Type B pancreatic cell (in vitro differentiated cells): ENCODE data around the gene IFT80. TPM values are rescaled to one million over a fixed set of nuclear protein-coding genes. Genes with fewer than 3 reads are reported as not detected.

ENCODE experiments used
- DNase-seq: peaks from one replicate; pipeline ENCODE4 v3.0.0; 2021; ENCODE audit warnings: mixed read lengths; ENCODE audit not compliant: unreplicated experiment; ENCODE audit errors: extremely low spot score
- H3K27ac Mint-ChIP-seq: 2 replicates; pipeline ENCODE4 v1.8.0; 2021; ENCODE audit warnings: mild to moderate bottlenecking, mixed read lengths
- H3K27me3 Mint-ChIP-seq: 2 replicates; pipeline ENCODE4 v1.8.0; 2021; ENCODE audit warnings: mixed read lengths
- H3K36me3 Mint-ChIP-seq: 2 replicates; pipeline ENCODE4 v1.8.0; 2021; ENCODE audit warnings: mixed read lengths
- H3K4me1 Mint-ChIP-seq: one replicate; pipeline ENCODE4 v1.8.0; 2021; ENCODE audit warnings: mixed read lengths; ENCODE audit not compliant: unreplicated experiment
- H3K4me3 Mint-ChIP-seq: 2 replicates; pipeline ENCODE4 v1.8.0; 2021; ENCODE audit warnings: mild to moderate bottlenecking, mixed read lengths
- H3K9me3 Mint-ChIP-seq: 2 replicates; pipeline ENCODE4 v1.8.0; 2021; ENCODE audit warnings: mixed read lengths
- total RNA-seq: library from RNA; stranded (reverse); gene quantifications from 2 replicates; pipeline ENCODE4 v1.2.1, GENCODE V29; 2021; ENCODE audit warnings: low replicate concordance
- TF ChIP-seq, protein P1 (sequence below): fragments of 200-600 bp; sonication (generic); conservative IDR thresholded peaks from 2 replicates; pipeline ENCODE4 v1.5.0; 2021; ENCODE audit warnings: antibody characterized with exemption, mild to moderate bottlenecking

Gene IFT80
- total RNA-seq, 1 donor from 2014 or later: 40.8 TPM

DNA sequence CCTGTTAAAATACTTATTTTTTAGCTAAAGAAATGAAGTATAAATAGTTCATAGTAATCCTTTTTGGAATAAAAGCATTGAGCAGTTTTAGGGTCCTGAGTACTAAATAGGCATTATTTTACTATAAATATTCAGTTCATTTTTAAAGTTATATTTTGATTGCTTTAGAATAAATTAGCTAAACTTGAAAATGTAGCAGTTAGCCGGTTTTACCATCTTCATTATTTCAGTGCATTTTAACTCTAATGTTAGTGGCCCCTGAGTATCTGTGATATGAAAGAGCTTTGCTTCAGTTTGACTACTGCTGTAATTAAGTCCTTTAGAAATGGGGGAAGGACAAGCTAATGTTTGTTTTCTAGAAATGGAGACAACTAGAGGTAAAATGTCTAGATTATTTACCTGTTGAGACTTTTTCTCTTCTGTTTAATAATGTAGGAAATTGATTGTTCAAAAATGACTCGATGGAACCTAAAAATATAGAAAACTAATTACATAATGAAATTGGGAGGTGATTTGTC is 4.1 kb upstream of the IFT80 start:
- peaks cover 7% of the 10 kb centered on the region for H3K27me3 Mint-ChIP-seq
- peaks cover 29% of the 10 kb centered on the region for H3K4me1 Mint-ChIP-seq
- no peaks in the 10 kb centered on the region for H3K36me3 Mint-ChIP-seq
- TF ChIP-seq, protein P1, sequence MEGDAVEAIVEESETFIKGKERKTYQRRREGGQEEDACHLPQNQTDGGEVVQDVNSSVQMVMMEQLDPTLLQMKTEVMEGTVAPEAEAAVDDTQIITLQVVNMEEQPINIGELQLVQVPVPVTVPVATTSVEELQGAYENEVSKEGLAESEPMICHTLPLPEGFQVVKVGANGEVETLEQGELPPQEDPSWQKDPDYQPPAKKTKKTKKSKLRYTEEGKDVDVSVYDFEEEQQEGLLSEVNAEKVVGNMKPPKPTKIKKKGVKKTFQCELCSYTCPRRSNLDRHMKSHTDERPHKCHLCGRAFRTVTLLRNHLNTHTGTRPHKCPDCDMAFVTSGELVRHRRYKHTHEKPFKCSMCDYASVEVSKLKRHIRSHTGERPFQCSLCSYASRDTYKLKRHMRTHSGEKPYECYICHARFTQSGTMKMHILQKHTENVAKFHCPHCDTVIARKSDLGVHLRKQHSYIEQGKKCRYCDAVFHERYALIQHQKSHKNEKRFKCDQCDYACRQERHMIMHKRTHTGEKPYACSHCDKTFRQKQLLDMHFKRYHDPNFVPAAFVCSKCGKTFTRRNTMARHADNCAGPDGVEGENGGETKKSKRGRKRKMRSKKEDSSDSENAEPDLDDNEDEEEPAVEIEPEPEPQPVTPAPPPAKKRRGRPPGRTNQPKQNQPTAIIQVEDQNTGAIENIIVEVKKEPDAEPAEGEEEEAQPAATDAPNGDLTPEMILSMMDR: no peak
- H3K4me3 Mint-ChIP-seq: peak overlapping the region; percentile 99
- no peaks in the 10 kb centered on the region for H3K9me3 Mint-ChIP-seq
- no peak overlapping the region for H3K27ac Mint-ChIP-seq
- no peak for DNase-seq

DNA sequence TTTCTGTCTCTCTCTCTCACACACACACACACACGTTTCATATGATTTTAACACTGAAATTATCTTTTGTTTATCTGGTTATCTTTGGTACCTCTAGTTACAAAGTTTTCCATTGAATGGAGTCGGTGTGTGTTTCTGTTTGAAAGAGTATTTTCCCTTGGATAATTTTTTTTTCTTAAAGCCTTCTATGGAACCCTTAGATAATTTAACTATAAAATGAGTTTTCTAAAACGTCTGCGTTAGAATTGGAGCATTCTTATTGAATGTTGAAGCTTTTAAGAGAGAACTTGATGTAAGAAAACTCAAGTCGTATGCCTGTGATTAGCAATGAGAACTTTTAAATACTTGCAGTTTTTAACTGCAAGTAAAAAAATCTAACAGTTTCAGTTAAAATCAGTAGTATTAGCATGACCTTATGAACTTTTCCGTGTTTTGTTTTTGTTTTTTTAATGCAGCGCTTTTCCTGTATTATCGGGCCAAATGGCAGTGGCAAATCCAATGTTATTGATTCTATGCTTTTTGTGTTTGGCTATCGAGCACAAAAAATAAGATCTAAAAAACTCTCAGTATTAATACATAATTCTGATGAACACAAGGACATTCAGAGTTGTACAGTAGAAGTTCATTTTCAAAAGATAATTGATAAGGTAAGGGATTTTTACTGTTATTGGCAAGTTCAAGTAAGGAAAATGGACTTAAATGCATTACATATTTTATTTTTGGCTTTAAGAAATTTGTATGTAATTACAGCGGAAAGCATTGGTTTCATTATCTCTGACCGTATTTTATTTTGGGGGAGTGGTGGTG is 3.4 kb upstream of the IFT80 start:
- Mint-ChIP-seq H3K27me3 (peaks cover 7% of the 10 kb centered on the region), H3K4me1 (peaks cover 29% of the 10 kb centered on the region), H3K27ac (peak overlapping the region; percentile 28), H3K4me3 (peak overlapping the region; percentile 99), H3K36me3 (no peaks in the 10 kb centered on the region), H3K9me3 (no peaks in the 10 kb centered on the region)
- no peak for DNase-seq
- TF ChIP-seq, protein P1: no peak

DNA sequence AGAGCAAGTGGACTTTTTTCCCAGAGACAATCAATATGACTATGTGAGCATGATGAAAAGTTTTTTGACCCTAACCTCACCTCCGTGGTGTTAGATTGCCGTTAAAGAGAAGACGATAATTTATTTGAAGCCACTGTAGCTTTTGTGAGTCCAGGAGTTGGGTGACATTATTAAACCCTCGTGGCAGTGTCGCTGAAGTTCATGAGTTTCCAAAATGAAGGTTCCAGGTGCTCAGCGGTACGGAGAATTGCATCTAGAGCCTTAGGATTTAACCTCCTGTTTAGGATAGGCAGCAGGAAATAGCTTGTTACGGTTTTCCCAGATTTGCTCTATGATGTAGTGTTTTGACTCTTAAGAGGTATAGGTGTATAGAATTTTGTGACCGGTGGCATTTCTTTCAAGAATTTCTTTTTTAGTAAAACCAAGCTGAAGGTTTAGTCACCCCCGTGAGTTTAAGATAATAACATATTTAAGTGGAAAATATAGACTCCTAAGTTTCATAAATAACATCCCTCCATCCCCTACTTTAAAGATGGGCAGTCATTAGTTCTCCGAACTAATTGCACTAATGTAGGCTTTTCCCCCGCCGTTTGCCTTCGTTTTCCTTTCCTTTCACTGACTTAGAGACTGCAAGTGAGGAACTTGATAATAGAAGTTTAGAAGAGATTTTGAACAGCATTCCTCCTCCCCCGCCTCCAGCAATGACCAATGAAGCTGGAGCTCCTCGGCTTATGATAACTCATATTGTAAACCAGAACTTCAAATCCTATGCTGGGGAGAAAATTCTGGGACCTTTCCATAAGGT is 2.5 kb upstream of the IFT80 start:
- peaks cover 29% of the 10 kb centered on the region for H3K4me1 Mint-ChIP-seq
- H3K36me3 Mint-ChIP-seq: no peaks in the 10 kb centered on the region
- H3K27ac Mint-ChIP-seq: peak overlapping the region; percentile 84
- H3K9me3 Mint-ChIP-seq: no peaks in the 10 kb centered on the region
- DNase-seq: no peak
- H3K27me3 Mint-ChIP-seq: peaks cover 7% of the 10 kb centered on the region
- peak overlapping the region; percentile 99 for H3K4me3 Mint-ChIP-seq
- TF ChIP-seq, protein P1: no peak

DNA sequence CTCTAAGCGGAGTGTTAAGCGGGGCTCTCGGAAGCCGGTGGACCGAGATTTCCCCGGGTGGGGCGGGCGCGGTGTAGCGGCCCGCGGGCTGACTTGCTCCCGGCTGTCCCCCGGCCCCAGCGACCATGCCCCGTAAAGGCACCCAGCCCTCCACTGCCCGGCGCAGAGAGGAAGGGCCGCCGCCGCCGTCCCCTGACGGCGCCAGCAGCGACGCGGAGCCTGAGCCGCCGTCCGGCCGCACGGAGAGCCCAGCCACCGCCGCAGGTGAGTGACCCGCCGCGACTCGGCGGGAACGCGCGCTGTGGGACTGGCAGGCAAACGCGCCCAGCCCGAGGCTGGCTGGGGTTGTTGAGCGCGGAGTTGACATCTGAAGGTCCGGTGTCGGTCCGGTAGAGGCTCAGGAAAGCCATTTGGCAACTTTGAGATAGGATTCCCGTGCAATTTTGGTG is 1.7 kb upstream of the IFT80 start:
- Mint-ChIP-seq H3K4me1 (peaks cover 29% of the 10 kb centered on the region), H3K36me3 (no peaks in the 10 kb centered on the region), H3K27me3 (peaks cover 7% of the 10 kb centered on the region), H3K27ac (peak overlapping the region; percentile 99), H3K9me3 (no peaks in the 10 kb centered on the region), H3K4me3 (peak overlapping the region; percentile 99)
- peak; percentile 71 for DNase-seq
- TF ChIP-seq, protein P1: peak; percentile 30

DNA sequence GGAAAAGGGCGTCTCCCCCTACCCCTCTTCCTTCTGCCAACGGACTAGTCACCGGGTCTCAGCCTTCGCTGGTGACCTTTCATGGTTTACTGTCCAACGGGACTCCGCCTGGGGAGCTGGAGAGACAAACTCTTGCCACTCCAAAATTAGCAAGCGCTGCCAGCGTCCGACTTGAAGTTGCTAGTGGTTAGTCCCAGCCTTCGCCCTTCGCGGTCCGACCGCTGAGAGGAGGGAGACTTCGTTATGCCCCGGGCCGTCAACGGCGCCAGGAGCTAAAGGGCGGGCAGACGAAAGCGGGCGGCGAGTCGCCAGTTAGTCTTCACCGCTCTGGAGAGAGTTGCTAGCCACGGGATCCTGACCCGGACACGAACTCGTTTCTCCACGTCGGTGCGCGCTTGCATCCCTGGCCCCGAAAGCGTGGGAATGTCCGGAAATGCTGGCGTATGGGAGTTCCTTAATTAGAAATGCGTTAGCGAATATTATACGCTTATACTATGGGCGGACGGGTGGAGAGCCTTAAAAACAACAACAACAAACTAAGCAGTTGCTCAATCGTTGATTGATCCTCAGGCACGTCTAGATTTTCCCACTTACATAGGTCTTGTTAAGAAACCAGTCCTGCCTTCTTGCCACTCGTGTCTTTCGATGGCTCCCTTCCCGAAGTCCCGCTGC is 1.1 kb upstream of the IFT80 start:
- TF ChIP-seq, protein P1: no peak

More for the DNA sequence above, 1.1 kb upstream of the IFT80 start:
- peak overlapping the region; percentile 99 for H3K27ac Mint-ChIP-seq
- no peaks in the 10 kb centered on the region for H3K36me3 Mint-ChIP-seq
- peaks cover 29% of the 10 kb centered on the region for H3K4me1 Mint-ChIP-seq
- peaks cover 7% of the 10 kb centered on the region for H3K27me3 Mint-ChIP-seq
- peak overlapping the region; percentile 99 for H3K4me3 Mint-ChIP-seq
- peak; percentile 65 for DNase-seq
- no peaks in the 10 kb centered on the region for H3K9me3 Mint-ChIP-seq
